Measurements from ENCODE around the gene ADARB2. TPM values are rescaled to one million over a fixed set of nuclear protein-coding genes. Genes with fewer than 3 reads are reported as not detected.
"Not testable (repeated sequence)": the region's sequence is repeated elsewhere in the genome, so short reads cannot be mapped to it uniquely, and the experiment has no call there.

The ADARB2 gene
- total RNA-seq, 1 experiment from 2014 or later: not detected

- DNase-seq (ENCODE audit: low read depth): no peak
These were observed 489.6 kb downstream of the ADARB2 start for GRCh38 chr10:1247598-1248261.

GRCh38 chr10:1244493-1244892, 492.8 kb downstream of the ADARB2 start:
- DNase-seq (ENCODE audit: low read depth): no peak

- DNase-seq (ENCODE audit: low read depth): no peak
These were observed 493.7 kb downstream of the ADARB2 start for GRCh38 chr10:1243486-1244234.

GRCh38 chr10:1242975-1243374, 494.4 kb downstream of the ADARB2 start:
- DNase-seq (ENCODE audit: low read depth): no peak

- DNase-seq (ENCODE audit: low read depth): no peak
These were observed 495.1 kb downstream of the ADARB2 start for GRCh38 chr10:1241973-1242935.

- DNase-seq (ENCODE audit: low read depth): no peak
These were observed 495.9 kb downstream of the ADARB2 start for GRCh38 chr10:1241322-1241890.

- DNase-seq (ENCODE audit: low read depth): no peak
These were observed 497.0 kb downstream of the ADARB2 start for GRCh38 chr10:1240341-1240775.

GRCh38 chr10:1233031-1233430, 504.3 kb downstream of the ADARB2 start:
- DNase-seq (ENCODE audit: low read depth): no peak

- no peak for DNase-seq (ENCODE audit: low read depth)
These were observed 505.0 kb downstream of the ADARB2 start for GRCh38 chr10:1232164-1232911.

- no peak for DNase-seq (ENCODE audit: low read depth)
These were observed 506.6 kb downstream of the ADARB2 start for GRCh38 chr10:1230592-1231275.

GRCh38 chr10:1230138-1230537, 507.2 kb downstream of the ADARB2 start:
- DNase-seq (ENCODE audit: low read depth): no peak

GRCh38 chr10:1229574-1229973, 507.8 kb downstream of the ADARB2 start:
- no peak for DNase-seq (ENCODE audit: low read depth)

GRCh38 chr10:1229116-1229515, 508.2 kb downstream of the ADARB2 start:
- no peak for DNase-seq (ENCODE audit: low read depth)

- no peak for DNase-seq (ENCODE audit: low read depth)
These were observed 508.8 kb downstream of the ADARB2 start for GRCh38 chr10:1228467-1228975.

GRCh38 chr10:1227510-1228402, 509.6 kb downstream of the ADARB2 start:
- no peak for DNase-seq (ENCODE audit: low read depth)

GRCh38 chr10:1226907-1227306, 510.4 kb downstream of the ADARB2 start:
- not testable (repeated sequence) for DNase-seq (ENCODE audit: low read depth)

- DNase-seq (ENCODE audit: low read depth): not testable (repeated sequence)
These were observed 517.5 kb downstream of the ADARB2 start for GRCh38 chr10:1219874-1220273.

GRCh38 chr10:1217661-1218060, 519.7 kb downstream of the ADARB2 start:
- no peak for DNase-seq (ENCODE audit: low read depth)

GRCh38 chr10:1217237-1217587, 520.1 kb downstream of the ADARB2 start:
- no peak for DNase-seq (ENCODE audit: low read depth)
